NCI-H2227 (cell line): Measurements from ENCODE around the gene DPP9.

Experiments
- DNase-seq: peaks from one replicate; lab custom pipeline; 2025; ENCODE audit not compliant: unreplicated experiment; lab: John Stamatoyannopoulos, UW

Gene DPP9

GRCh38 chr19:4636761-4637160 lies 86.9 kb downstream of the DPP9 start:
- no peak for DNase-seq

- DNase-seq = peak; percentile 75
Observed at GRCh38 chr19:4636151-4636717, 87.4 kb downstream of the DPP9 start.

GRCh38 chr19:4635754-4636116 lies 87.9 kb downstream of the DPP9 start:
- peak; percentile 18 for DNase-seq

GRCh38 chr19:4633140-4633967 lies 90.3 kb downstream of the DPP9 start:
- DNase-seq = peak; percentile 51
